Posterior cingulate gyrus (tissue), 11 donors: Measurements from ENCODE around the gene SLC6A8.
"Not testable (repeated sequence)": the region's sequence is repeated elsewhere in the genome, so short reads cannot be mapped to it uniquely, and the experiment has no call there.

ENCODE experiments used
- DNase-seq, 10 donors: peaks; one replicate each; pipeline versions ENCODE4 v3.0.0 to v3.0.0-alpha.2; 2020 to 2021; ENCODE audit warnings: mixed read lengths in 3 of 10
- intact Hi-C: fragments of 100-400 bp; cut with DNase I; formaldehyde crosslinking; loops from one replicate; pipeline ENCODE4 v1.15.1; 2023

Gene SLC6A8

DNA sequence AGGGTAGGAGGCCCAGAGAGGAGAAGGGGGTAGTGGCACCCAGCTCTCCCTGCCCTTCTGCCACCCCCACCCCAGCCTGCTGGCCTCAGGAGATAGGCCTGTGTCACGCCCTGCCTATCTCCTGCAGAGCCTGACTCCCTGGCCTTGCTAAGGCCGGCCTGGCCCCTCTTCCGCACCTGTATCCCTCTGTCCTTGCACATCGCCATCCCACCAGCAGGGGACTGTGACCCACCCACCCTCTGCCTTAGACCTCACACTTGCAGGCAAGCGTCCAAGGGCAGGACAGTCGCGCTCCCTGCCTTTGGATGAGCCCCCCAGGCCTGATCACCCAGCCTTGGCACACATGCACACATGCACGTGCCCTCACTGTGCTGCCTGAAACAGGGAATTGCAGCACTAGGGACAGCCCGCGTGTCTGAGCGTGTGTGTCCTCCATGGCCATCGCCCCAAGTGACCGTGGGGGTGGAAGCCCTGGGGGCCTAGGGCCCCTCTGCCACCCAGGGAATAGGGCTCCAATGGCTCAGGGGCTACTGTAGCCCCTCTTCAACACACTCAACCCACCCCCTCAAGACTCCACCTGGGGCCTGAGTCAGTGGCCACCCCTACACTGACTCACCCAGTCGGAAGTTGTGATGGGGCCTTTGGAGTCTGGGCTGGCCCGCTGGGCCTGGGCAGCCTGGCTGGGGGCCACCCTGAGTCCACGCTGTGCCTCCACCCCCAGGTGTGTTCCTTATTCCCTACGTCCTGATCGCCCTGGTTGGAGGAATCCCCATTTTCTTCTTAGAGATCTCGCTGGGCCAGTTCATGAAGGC, 2.1 kb downstream of the SLC6A8 start:
- DNase-seq, result peak in 3 of 10 donors; percentile 60 to 79 (median 68)
- intact Hi-C loops, result no loop called here

DNA sequence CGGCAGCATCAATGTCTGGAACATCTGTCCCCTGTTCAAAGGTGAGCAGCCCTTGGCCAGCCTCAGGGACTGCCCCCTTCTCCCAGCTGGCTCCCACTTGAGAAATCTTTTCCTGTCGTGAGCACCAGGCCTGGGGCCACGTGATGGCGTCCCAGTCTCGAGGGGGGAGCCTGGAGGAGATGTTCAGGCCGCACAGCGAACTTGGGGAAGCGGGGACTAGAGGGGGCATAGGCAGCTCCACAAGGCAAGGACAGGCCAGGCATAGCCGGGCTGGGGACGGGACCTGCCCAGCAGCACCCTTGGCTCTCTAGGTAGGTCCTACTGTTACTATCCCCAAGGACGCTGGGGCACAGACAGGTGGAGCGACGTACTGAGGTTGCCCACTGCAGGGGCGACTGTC, 2.7 kb downstream of the SLC6A8 start:
- peak in 2 of 10 donors; percentile 71 to 81 for DNase-seq
- intact Hi-C loops, result no loop called here

DNA sequence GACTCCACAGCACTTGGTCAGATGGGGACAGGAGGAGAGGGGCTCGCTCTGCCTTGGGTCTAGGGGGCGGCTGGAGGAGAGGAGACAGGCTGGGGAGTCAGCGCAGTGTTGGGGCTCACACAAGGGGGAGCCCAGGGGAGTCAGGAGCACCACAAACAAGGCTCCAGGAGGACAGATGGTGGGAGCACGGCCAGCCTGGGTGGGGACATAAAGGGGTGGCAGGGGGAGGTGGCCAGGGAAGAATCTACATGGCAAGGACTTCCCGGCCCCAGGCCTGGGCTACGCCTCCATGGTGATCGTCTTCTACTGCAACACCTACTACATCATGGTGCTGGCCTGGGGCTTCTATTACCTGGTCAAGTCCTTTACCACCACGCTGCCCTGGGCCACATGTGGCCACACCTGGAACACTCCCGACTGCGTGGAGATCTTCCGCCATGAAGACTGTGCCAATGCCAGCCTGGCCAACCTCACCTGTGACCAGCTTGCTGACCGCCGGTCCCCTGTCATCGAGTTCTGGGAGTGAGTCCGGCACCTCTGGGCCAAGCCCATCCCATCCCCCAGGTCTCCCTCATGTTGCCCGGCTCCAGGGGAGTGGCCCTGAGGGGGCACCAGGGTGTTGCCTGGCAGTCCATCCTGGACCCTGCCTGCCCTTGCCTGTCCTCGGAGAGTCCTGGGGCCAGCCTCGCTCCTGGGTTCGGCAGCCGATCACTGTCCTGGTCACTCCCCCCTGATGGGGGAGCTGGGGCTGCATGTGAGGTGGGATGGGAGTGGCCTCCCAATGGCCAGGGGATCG, 3.5 kb downstream of the SLC6A8 start:
- peak in 1 of 10 donors; percentile 80 for DNase-seq
- intact Hi-C loops, result not testable (repeated sequence)

GRCh38 chrX:153692003-153692402, 4.3 kb downstream of the SLC6A8 start:
- intact Hi-C loops, result no loop called here
- DNase-seq, result peak in 2 of 10 donors; percentile 40 to 61

DNA sequence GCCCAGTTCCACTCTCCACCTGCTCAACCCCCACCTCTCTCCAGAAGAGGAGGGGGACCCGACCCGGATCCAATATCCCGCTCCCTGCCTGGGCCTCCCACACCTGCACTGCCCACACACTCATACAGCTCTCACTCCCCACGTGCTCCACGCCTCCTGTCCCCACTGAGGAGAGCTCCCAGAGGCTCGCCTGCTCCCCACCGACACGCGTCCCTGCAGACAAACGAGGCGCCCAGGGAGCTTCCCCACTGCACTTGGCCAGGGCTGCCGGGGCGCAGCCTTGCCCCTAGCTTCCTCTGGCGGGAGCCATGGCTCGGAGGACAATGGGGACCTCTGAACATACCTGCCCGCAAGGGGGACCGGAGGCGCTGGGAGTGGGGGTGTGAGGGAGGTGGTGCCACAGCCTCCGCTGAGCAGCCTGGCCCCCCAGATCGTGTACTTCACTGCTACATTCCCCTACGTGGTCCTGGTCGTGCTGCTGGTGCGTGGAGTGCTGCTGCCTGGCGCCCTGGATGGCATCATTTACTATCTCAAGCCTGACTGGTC, 5.0 kb downstream of the SLC6A8 start:
- DNase-seq, result peak in 4 of 10 donors; percentile 35 to 86 (median 76)
- intact Hi-C loops, result no loop called here

GRCh38 chrX:153693216-153694086, 5.7 kb downstream of the SLC6A8 start:
- intact Hi-C loops, result no loop called here
- peak in 3 of 10 donors; percentile 62 to 80 (median 80) for DNase-seq

- DNase-seq, intact Hi-C loops: not testable (repeated sequence)
Observed at GRCh38 chrX:153694256-153694655, 6.5 kb downstream of the SLC6A8 start.

DNA sequence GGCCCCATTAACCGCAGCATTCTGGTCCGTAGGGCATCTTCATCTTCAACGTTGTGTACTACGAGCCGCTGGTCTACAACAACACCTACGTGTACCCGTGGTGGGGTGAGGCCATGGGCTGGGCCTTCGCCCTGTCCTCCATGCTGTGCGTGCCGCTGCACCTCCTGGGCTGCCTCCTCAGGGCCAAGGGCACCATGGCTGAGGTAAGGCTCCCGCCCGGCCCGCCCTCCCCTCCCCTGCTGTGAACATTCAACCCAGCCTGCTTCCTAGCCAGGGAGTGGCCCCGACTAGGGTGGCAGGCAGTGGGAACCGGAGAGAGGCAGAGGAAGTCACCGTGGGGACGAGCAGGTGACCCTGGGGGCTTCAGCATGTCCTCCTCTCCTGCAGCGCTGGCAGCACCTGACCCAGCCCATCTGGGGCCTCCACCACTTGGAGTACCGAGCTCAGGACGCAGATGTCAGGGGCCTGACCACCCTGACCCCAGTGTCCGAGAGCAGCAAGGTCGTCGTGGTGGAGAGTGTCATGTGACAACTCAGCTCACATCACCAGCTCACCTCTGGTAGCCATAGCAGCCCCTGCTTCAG, 7.1 kb downstream of the SLC6A8 start:
- no peak for DNase-seq
- intact Hi-C loops, result no loop called here

- no peak for DNase-seq
- intact Hi-C loops, result no loop called here
Observed at GRCh38 chrX:153696100-153696499, 8.4 kb downstream of the SLC6A8 start.

DNA sequence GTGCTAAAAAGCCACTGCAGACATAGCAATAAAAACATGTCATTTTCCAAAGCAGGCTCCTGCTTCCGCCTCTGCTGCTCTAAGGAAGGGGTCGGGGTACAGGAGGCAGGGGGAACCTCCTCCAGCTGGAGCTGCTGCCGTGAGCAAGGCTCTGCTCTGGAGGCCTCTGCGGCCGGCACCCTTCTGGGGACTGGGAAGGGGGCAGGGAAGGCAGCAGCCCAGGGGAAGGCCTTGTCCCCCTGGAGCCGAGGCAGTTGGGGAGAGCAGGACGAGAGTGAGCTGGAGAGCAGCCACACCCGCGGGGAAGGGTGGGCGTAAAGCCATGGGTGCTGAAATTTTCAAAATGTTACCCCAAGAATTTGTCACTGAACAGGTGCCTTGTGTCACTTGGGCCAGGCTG, 8.8 kb downstream of the SLC6A8 start:
- intact Hi-C loops, DNase-seq: not testable (repeated sequence)

DNA sequence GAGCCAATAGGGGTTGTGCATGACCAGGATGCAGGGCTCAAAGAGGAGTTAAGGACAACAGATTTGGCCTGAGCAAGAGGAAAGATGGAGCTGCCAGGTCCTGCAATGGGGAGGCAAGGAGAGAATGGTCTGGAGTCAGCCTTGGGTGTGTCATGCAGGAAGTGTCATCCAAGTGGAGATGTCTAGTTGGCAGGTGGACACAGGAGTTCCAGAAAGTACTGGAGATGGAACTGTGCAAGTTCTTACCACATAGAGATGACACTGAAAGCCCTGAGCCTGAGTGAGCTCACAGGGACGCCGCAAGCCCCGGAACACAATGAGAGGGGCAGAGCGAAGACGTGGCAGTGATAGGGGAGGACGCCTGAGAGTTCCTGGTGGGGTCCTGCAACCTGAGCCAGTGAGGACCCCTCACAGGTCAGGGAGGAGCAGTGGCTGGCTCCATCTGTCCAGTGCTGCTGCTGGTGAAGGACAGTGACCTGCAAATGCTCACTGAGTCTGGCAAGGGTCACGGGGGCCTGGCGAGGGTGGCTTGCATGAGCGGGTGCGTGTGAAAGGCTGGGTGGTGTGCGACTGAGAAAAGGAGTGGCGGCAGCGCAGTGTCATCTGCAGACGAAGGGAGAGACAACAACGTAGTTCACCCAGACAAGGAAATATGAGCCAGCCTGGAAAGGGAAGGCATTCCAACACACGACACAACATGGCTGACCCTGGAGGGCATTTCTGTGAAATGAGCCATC, 9.4 kb downstream of the SLC6A8 start:
- intact Hi-C loops, result not testable (repeated sequence)

DNA sequence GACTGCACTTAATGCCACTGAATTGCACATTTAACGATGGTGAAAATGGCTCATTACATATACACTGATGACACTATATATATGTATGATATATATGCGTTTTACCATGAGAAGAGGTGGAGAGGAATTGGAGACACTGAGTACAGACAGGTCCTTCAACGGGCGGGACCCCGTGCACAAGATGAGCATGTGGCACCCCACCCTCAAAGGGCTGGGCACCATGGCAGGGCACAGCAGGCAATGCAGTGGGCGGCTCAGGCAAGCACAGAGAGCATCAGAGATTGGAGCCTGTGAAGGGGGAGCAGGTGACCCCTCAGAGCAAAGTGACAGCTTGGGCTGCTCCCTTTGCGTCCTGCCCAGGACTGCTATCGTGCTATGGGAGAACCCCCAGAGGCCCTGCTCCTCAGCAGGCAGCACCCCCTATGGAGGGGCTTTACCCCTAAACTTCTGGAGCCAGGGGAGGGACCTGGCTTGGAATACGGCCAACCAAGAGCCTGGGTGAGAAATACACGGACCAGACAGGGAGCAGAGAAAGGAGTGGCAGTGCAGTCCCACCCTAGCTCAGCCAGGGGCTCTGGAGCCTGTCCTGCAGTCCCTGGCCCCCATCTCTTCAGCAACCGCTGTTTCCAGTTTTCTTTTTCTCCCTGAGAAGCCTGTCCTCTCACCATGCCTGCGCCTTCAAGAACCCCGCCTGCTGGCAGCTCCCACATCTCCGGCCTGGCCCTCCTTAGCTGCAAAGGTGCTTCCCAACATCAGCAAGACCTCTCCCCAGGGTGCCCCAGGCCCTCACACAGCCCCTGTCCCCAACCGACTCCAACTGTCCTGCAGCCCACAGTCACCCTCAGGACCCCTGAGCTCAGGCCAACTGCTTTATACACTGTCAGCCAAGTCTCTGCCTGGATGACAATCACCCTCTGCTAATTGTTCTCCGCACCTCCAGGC, 10.5 kb downstream of the SLC6A8 start:
- no peak for DNase-seq
- intact Hi-C loops, result no loop called here

More for the DNA sequence above, 9.4 kb downstream of the SLC6A8 start:
- DNase-seq, result not testable (repeated sequence)

DNA sequence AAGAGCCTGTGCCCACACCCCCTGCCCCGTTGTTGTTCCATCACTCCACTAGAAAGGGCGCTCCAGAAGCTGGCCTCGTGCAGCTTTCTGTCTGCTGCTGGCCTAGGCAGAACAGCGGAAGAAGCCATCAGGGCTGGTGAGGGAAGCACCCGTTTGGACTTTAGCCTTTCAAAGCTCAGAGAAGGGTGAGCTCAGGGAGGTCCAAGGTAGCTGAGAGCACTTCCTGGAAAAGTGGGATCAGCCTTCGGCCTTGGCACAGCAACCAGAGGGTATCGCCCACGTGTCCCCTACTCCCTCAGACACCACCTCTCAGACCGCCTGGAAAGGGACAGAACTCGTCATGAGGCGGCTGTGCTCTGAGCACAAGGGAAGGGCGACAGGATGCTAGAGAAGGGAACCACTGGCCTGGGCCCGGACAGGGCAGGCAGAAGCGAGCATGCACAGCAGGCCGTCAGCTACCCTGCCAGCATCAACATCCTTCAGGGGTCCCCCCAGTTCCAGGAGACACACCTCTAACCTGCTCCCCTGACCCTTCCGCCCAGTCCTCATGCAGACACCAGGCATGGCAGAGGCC, 11.6 kb downstream of the SLC6A8 start:
- DNase-seq, intact Hi-C loops: not testable (repeated sequence)

DNA sequence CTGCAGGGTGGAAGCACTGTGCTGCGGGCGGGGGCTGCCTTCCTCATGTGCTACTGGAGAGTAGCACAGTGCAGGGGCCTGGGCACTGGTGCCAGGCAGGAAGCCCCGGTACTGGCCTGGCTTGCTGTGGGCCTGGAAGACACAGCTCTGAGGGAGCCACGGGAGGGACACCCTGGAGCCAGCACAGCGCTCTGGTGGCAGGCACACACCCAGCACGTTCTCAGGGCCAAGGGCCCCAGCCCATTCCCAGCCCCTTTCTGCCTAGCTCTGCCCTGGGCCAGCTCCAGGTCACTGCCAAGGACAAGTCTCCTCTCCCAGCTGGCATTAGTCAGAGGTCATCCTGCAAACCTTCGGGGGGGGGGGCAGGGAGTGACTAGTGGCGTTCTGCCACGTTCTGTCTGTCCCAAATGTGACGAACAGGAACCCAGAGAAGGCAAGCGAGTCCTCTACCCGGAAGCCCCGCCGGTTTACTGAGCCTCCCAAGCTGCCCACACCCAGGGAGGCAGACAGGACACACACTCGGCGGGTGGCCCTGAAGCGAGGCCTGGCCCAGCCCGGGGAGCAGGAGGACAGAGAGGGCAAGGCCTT, 12.2 kb downstream of the SLC6A8 start:
- intact Hi-C loops, DNase-seq: not testable (repeated sequence)

GRCh38 chrX:153700376-153700945, 12.7 kb downstream of the SLC6A8 start:
- intact Hi-C loops, result no loop called here

GRCh38 chrX:153700967-153701366, 13.2 kb downstream of the SLC6A8 start:
- intact Hi-C loops, result no loop called here

More at GRCh38 chrX:153700376-153700945, 12.7 kb downstream of the SLC6A8 start:
- no peak for DNase-seq

DNA sequence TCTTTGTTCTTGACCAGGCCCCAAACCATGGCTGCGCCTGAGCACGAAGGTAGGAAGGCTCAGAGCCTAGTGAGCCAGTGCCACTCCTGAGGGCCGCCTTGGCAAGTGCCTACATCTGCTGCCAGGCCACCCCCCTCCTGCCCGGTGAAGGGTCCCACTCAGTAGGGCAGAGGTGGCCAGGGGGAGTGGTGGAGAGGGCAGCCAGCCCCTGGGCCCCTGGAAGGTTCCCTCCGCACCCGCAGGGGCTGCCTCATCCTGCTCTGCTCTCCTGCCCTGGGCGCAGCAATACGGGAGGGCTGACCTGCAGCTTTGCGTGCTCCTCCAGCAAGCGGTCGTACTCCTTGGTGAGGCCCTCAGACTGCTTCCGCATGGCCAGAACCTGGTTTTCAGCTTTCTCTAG, 14.0 kb downstream of the SLC6A8 start:
- peak in 1 of 10 donors; percentile 72 for DNase-seq
- intact Hi-C loops, result no loop called here

More at GRCh38 chrX:153700967-153701366, 13.2 kb downstream of the SLC6A8 start:
- no peak for DNase-seq
